ENCODE measurements around the gene ATG10. TPM values are rescaled to one million over a fixed set of nuclear protein-coding genes. Genes with fewer than 3 reads are reported as not detected.
"Not testable (repeated sequence)": the region's sequence is repeated elsewhere in the genome, so short reads cannot be mapped to it uniquely, and the experiment has no call there.

Gene ATG10
- total RNA-seq, 1 donor from 2014 or later: 4.8 TPM

DNA sequence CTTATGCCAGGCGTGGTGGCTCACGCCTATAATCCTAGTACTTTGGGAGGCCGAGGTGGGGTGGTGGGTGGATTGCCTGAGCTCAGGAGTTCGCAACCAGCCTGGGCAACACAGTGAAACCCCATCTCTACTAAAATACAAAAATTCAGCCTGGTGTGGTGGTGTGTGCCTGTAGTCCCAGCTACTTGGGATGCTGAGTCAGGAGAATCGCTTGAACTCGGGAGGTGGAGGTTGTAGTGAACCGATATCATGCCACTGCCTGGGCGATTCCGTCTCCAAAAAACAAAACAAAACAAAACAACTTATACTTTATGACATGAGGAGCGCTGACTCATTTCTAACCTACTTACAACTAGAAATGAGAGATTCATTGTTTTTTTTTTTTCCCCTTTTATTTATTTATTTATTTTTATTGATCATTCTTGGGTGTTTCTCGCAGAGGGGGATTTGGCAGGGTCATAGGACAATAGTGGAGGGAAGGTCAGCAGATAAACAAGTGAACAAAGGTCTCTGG, 10.4 kb downstream of the ATG10 start:
- not testable (repeated sequence) for DNase-seq (ENCODE audit: low read depth, low spot score)

DNA sequence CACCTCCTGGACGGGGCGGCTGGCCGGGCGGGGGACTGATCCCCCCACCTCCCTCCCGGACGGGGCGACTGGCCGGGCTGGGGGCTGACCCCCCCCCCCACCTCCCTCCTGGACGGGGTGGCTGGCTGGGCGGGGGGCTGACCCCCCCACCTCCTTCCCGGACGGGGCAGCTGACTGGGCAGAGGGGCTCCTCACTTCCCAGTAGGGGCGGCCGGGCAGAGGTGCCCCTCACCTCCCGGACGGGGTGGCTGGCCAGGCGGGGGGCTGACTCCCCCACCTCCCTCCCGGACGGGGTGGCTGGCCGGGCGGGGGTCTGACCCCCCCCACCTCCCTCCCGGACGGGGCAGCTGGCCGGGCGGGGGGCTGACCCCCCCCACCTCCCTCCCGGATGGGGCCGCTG, 11.3 kb downstream of the ATG10 start:
- DNase-seq (ENCODE audit: low read depth, low spot score): not testable (repeated sequence)

- not testable (repeated sequence) for DNase-seq (ENCODE audit: low read depth, low spot score)
Measured at GRCh38 chr5:81983563-81983962, 11.7 kb downstream of the ATG10 start.

DNA sequence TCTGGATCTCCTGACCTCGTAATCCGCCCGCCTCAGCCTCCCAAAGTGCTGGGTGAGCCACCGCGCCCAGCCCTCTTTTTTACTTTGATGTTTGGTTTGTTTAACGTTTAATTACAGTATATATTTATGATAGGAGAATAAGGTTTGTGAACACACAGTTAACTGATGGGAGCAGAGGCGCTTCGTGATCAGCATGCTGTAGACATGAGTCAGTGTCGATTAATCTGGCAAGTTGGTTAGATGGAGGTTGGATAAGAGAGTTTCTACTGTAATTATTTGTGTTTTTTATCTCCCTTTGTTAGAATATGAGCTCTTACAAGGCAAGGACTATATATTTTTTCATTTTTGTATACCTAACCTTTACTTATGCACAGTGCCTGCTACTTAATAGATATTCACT, 14.3 kb downstream of the ATG10 start:
- DNase-seq (ENCODE audit: low read depth, low spot score): no peak

- no peak for DNase-seq (ENCODE audit: low read depth, low spot score)
Measured at GRCh38 chr5:81989204-81989603, 17.4 kb downstream of the ATG10 start.

DNA sequence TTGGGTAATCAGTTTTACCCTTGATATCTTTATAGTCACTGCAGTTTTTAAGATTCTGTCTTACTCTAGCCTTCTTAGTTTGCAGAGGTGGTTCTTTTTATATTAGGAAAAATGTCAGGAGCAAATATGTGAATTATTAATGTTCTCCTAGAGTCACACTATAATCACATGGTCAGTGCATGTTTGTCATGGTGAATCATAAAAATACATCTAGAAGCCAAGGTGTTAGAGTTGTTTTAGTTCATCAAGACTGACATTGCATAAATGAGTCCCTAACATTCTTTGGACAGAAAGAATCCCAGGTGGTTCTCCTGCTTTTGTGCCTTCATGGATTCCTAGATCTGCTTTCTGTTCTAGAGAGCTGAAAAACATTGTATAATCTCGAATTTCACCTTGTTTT, 22.9 kb downstream of the ATG10 start:
- DNase-seq (ENCODE audit: low read depth, low spot score): no peak

GRCh38 chr5:81995407-81995806, 23.6 kb downstream of the ATG10 start:
- DNase-seq (ENCODE audit: low read depth, low spot score): no peak

GRCh38 chr5:82004511-82004910, 32.7 kb downstream of the ATG10 start:
- no peak for DNase-seq (ENCODE audit: low read depth, low spot score)

GRCh38 chr5:82009869-82010268, 38.0 kb downstream of the ATG10 start:
- not testable (repeated sequence) for DNase-seq (ENCODE audit: low read depth, low spot score)

DNA sequence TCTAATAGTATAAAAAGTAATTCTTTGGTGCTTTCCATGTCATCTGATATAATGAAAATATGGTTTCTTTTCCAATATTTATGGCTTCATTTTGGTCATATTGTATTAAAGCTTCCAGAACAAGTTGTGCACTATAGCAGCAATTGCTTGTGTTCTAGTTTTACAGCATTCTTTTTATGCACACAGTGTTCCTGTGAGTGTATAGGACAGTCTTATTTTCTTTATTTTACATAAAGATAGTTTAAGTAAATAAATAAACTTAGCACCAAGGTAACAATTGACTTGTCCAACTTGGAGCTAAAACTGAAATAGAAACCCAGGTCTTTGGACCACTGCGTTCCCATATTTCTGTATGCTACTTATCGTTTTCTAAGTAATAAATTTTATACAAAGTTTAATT, 38.9 kb downstream of the ATG10 start:
- no peak for DNase-seq (ENCODE audit: low read depth, low spot score)

DNA sequence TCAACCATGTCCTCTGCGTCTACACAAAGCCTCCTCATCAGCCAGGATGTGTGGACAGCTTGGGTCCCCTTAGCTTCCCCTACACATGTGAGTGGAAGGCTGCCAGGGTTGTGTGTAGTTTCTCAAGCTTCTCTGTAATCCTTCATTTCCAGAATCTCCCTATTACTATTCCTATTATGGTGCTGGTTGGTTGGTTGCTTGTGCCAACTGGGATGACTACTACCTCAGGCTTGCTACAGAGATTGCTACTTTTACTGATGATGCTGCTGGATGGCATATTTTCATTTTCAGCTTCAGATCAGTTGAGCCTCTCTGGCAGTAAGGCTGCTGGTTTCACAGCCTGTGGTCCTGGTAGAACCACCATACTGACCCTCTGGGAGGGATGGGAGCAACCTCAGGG, 39.9 kb downstream of the ATG10 start:
- no peak for DNase-seq (ENCODE audit: low read depth, low spot score)

DNA sequence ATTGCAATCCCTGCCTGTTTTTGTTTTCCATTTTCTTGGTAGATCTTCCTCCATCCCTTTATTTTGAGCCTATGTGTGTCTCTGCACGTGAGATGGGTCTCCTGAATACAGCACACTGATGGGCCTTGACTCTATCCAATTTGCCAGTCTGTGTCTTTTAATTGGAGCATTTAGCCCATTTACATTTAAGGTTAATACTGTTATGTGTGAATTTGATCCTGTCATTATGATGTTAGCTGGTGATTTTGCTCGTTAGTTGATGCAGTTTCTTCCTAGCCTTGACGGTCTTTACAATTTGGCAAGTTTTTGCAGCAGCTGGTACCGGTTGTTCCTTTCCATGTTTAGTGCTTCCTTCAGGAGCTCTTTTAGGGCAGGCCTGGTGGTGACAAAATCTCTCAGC, 42.8 kb downstream of the ATG10 start:
- not testable (repeated sequence) for DNase-seq (ENCODE audit: low read depth, low spot score)

- no peak for DNase-seq (ENCODE audit: low read depth, low spot score)
Measured at GRCh38 chr5:82018462-82018861, 46.6 kb downstream of the ATG10 start.

GRCh38 chr5:82019342-82020138, 47.7 kb downstream of the ATG10 start:
- no peak for DNase-seq (ENCODE audit: low read depth, low spot score)

GRCh38 chr5:82022499-82022898, 50.7 kb downstream of the ATG10 start:
- DNase-seq (ENCODE audit: low read depth, low spot score): no peak

DNA sequence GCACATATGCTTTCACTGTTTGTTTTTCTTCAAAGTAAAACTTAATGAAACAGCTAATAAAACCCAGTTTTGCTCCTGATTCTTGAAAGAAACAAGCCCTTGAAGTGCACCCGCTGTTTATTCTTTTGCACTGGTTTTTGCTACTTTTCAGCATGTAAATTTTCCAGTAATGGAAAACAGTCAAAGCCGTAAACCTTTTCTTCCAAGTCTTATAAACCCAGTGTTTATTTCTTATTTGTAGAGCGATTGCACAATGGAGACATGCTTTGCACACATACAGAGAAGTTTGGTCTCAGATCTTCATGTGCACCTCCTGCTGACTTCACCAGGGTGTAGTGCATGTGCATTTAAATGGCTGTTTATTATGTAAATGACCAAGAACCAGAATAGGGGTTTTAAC, 51.8 kb downstream of the ATG10 start:
- DNase-seq (ENCODE audit: low read depth, low spot score): no peak

- DNase-seq (ENCODE audit: low read depth, low spot score): no peak
Measured at GRCh38 chr5:82031220-82032119, 59.6 kb downstream of the ATG10 start.

DNA sequence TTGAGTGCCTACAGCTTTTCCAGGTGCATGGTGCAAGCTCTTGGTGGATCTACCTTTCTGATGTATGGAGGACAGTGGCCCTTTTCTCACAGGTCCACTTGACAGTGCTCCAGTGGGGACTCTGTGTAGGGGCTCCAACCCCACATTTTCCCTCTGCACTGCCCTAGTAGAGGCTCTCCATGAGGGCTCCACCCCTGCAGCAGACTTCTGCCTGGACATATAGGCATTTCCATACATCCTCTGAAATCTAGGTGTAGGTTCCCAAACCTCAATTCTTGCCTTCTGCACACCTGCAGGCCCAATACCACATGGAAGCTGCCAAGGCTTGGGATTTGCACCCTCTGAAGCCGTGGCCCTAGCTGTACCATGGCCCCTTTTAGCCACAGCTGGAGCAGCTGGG, 71.1 kb downstream of the ATG10 start:
- not testable (repeated sequence) for DNase-seq (ENCODE audit: low read depth, low spot score)

GRCh38 chr5:82044010-82044409, 72.2 kb downstream of the ATG10 start:
- DNase-seq (ENCODE audit: low read depth, low spot score): no peak

DNA sequence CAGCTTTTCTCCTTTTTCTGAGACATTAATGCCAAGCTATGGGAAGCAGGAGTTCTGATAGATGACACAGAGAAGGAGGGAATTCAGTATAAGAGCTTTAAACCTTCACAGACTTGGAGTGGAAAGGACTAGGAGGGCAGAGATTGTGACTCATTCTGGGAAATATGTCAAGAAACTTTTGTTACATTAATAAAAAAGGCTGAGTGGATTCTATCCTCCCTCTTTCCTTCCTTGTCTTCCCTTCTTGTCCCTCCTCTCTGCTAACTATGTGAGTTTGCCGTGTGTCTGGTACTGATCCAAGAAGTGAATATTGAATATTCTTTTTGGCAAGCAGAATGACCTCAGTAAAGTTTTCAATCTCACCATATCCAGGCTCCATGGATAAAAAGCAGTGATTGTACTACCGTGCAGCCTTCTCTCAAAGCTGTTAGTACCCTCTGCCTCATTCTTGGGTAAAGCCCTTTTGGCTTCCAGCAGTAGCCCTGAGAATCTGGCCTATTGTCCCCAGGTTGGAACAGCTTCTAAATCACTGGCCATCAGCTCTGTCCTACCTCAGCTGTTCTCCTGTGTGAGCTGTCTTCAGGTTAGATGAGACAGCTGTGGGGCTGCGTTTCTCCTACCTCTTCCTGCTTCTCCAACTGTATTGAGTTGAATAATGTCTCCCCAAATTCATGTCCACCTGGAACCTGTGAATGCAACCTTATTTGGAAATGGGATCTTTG, 73.9 kb downstream of the ATG10 start:
- DNase-seq (ENCODE audit: low read depth, low spot score): no peak

DNA sequence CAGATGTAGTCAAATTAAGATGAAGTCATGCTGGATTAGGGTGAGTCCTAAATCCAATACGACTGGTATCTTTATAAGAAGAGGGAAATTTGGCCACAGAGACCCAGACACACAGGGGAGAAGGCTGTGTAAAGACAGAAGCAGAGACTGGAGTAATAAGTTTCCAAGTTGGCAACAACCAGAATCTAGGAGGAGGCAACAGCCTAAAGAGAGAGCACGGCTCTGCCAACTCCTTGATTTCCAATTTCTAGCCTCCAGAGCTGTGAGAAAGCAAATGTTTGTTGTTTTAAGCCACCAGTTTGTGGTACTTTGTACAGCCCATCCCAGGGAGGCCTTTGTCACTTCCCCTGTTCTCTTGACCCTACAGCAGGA, 74.4 kb downstream of the ATG10 start:
- no peak for DNase-seq (ENCODE audit: low read depth, low spot score)

GRCh38 chr5:82050955-82051354, 79.1 kb downstream of the ATG10 start:
- no peak for DNase-seq (ENCODE audit: low read depth, low spot score)

Data from pulmonary artery endothelial cell (primary cell).